Body of pancreas (tissue), 4 donors: ENCODE measurements around the gene WWOX.

Source experiments
- POLR2A ChIP-seq, 3 donors: fragments of 450-650 bp; IDR thresholded peaks; one replicate each; pipeline ENCODE4 v1.6.1; 2016; ENCODE audit warnings: antibody characterized with exemption in 3 of 3, mild to moderate bottlenecking in 2 of 3
- TF ChIP-seq, protein P1 (sequence below), 7 experiments: fragments of 450-650 bp in 4 of 7; fragments of 200-600 bp in 3 of 7; sonication (generic) in 3 of 7; IDR thresholded peaks; one replicate each; pipeline ENCODE4 v1.5.1; 2016 to 2019; ENCODE audit warnings: antibody characterized with exemption in 7 of 7

DNA sequence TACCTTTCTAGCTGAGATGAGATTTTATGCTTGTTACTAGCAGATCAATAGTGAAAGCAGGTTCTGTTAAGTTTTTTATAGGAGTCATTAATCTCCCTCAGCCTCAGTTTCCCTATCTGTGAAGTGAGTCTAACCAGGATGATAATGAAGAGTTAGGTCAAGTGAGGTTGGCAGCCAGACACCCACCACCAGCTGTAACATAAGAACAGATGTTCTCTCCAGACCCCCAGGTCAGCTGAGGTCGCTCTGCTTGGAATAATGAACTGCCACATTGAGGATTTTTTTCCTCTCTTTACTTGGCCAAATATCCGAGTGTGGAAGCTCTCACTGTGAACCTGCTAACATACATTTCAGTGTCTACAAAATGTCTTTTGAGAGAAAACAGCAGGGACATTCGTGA is 389.6 kb downstream of the WWOX start:
- TF ChIP-seq, protein P1, sequence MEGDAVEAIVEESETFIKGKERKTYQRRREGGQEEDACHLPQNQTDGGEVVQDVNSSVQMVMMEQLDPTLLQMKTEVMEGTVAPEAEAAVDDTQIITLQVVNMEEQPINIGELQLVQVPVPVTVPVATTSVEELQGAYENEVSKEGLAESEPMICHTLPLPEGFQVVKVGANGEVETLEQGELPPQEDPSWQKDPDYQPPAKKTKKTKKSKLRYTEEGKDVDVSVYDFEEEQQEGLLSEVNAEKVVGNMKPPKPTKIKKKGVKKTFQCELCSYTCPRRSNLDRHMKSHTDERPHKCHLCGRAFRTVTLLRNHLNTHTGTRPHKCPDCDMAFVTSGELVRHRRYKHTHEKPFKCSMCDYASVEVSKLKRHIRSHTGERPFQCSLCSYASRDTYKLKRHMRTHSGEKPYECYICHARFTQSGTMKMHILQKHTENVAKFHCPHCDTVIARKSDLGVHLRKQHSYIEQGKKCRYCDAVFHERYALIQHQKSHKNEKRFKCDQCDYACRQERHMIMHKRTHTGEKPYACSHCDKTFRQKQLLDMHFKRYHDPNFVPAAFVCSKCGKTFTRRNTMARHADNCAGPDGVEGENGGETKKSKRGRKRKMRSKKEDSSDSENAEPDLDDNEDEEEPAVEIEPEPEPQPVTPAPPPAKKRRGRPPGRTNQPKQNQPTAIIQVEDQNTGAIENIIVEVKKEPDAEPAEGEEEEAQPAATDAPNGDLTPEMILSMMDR (IDR thresholded peaks at IDR 0.05), result no peak
- no peak for TF ChIP-seq POLR2A (IDR thresholded peaks at IDR 0.05)
